HG03571 (cell line): ENCODE measurements around the gene HOXB4.
"Not testable (repeated sequence)": the region's sequence is repeated elsewhere in the genome, so short reads cannot be mapped to it uniquely, and the experiment has no call there.

Experiments used
- ATAC-seq: cut with Tn5 transposase; IDR thresholded peaks from one replicate; pipeline ENCODE4 v1.9.1; 2021; ENCODE audit not compliant: unreplicated experiment

The HOXB4 gene

DNA sequence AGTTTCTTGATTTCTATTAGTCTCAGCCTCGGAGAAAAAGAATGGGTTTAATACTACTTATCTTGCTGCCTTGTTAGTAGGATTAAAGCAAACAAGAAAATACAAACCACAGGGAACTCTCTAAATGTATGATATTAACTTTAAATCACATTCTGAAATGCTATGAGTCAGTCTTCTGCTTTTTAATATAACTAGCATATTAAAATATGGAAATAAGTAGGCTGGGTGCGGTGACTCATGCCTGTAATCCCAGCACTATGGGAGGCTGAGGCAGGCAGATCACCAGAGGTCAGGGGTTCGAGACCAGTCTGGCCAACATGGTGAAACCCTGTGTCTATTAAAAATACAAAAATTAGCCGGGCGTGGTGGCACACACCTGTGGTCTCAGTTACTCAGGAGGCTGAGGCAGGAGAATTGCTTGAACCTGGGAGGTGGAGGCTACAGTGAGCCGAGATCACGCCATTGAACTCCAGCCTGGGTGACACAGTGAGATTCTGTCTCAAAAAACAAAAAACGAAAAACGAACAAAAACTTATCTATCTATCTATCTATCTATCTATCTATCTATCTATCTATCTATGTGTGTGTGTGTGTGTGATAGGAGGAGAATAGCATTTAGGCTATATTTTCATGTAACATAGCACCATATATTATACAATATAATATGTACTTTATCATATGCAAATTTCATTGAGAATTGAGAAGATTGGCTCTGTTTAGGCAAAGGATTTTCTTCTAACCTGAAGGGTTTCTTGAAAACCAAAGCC is 42.2 kb downstream of the HOXB4 start:
- ATAC-seq, result not testable (repeated sequence)

DNA sequence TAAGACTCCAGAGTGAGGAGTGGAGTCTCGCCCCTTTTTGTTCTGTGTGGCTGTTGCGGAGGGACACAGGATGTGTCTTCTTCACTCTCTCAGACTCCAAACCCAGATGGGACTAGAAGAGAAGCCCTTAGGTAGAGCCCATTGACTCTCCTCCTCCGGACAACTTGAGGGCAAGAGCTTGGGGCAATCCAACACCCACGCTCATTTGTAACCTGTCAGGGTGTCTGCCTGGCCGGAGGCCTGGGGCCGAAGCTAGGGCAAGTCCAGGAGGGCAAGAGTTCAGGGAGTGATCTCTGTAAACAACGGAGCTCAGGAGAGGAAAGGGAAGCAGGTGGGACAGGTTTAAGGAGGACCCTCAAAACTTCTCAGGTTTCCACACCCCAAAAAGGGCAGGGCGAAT is 45.9 kb downstream of the HOXB4 start:
- no peak for ATAC-seq

- no peak for ATAC-seq
Observed at GRCh38 chr17:48530887-48531272, 47.3 kb downstream of the HOXB4 start, which contains the start of gene HOXB1. HOXB1 (minus strand) TSS chr17:48531011; CDS start chr17:48530904, 107 bp downstream.

DNA sequence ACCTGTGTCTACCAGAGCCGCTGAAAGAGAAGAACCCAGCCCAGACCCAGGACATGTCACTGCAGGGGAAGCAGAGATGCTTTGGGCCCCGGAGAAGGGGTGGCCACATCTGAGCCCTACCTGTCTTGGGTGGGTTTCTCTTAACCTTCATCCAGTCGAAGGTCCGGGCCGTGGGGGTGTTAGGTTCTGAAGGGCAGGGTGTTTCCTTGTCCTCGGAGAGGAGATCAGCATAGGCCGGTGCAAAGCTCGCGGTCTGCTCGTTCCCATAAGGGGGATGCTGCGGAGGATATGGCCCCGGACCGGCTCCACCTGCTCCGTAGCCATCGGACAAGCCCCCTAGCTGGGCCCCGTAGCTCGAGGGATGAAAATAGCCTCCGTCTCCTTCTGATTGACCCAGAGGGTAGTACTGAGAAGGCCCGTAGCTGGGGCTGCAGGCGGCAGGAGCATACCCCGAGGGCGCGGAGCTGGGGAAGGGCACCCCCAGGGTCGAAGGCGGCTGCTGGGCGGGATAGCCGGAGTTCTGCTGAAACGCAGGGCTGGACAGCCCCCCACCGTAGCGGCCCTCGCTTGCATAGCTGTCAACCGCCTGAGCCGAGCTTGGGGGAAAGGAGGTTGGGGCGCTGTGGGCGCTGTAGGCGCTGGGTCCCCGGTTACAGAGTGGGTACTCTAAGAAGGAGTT is 47.8 kb downstream of the HOXB4 start:
- ATAC-seq, result no peak

DNA sequence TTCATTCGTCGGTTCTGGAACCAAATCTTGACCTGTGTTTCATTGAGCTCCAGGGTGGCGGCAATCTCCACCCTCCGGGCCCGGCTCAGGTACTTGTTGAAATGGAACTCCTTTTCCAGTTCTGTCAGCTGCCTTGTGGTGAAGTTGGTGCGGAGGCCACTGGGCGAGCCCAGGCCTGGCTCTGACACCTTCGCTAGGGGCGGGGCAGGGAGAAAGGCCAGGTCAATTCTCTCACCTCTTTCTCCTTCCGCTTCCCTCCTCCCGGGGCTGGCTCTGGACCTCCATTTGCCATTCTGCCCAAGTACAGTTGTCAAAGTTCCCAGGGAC is 48.5 kb downstream of the HOXB4 start:
- ATAC-seq, result no peak

GRCh38 chr17:48528936-48529682 is 49.0 kb downstream of the HOXB4 start:
- ATAC-seq, result no peak

DNA sequence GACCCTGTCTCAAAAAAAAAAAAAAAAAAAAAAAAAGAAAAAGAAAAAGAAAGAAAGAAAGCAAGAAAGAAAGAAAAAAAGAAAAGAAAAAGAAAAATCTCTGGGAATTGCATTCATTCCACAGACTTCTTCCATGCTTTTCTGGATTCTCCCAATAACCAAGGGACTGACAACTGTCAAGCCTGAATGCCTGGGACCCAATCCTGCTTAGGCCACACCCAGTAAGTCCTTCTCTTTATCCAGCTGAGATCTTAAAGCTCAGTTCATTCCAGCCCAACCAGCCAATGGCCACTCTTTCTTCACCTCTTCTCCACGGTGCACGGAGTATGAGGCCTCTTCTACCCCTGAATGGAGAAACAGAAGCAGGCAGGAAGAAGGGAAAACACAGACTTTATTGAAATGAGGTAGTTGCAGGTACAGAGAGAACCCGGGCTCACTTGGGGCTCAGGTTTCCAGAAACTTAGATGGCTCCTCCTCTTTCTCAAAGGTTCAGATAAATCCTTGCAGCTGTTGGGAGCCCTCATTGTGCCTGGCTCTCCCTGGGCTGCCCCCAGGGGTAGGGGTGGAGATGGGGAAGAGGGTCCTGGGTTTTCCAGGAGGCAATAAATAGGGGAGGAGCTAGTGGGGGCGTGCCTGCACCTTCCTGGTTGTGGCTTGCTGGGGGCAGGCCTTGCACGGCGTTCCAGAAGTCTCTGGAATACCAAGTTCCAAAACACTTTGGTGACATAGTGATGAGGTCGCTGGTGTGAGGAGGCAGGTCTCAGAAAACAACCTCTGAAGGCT is 49.8 kb downstream of the HOXB4 start:
- no peak for ATAC-seq

- ATAC-seq, result no peak
Observed at GRCh38 chr17:48527547-48527932, 50.6 kb downstream of the HOXB4 start.

GRCh38 chr17:48526608-48527546 is 51.3 kb downstream of the HOXB4 start:
- ATAC-seq, result no peak
